Hepatocyte (in vitro differentiated cells): Measurements from ENCODE around the gene MED15. TPM values are rescaled to one million over a fixed set of nuclear protein-coding genes. Genes with fewer than 3 reads are reported as not detected.

ENCODE experiments used
- DNase-seq: peaks from one replicate; pipeline ENCODE4 v3.0.0-alpha.2; 2016; ENCODE audit warnings: low spot score
- H2AFZ ChIP-seq: fragments of 200-600 bp; sonication (generic); 2 replicates; pipeline ENCODE4 v1.6.0; 2016; ENCODE audit warnings: antibody characterized with exemption, mild to moderate bottlenecking
- H3K27ac ChIP-seq: fragments of 200-600 bp; sonication (generic); 2 replicates; pipeline ENCODE4 v1.5.1; 2016; ENCODE audit warnings: mild to moderate bottlenecking
- H3K27me3 ChIP-seq: fragments of 200-600 bp; sonication (generic); 2 replicates; pipeline ENCODE4 v1.6.1; 2016
- H3K36me3 ChIP-seq: fragments of 200-600 bp; sonication (generic); replicated peaks from 2 replicates; pipeline ENCODE4 v1.5.1; 2016; ENCODE audit warnings: low read depth; ENCODE audit not compliant: insufficient read depth
- H3K4me1 ChIP-seq: fragments of 200-600 bp; sonication (generic); 2 replicates; pipeline ENCODE4 v1.5.1; 2016; ENCODE audit warnings: mild to moderate bottlenecking, moderate library complexity; ENCODE audit not compliant: insufficient read depth
- H3K4me2 ChIP-seq: fragments of 200-600 bp; sonication (generic); 2 replicates; pipeline ENCODE4 v1.6.0; 2016
- H3K4me3 ChIP-seq: fragments of 200-600 bp; sonication (generic); 2 replicates; pipeline ENCODE4 v1.5.1; 2016; ENCODE audit warnings: mild to moderate bottlenecking
- H3K79me2 ChIP-seq: fragments of 200-600 bp; sonication (generic); 2 replicates; pipeline ENCODE4 v1.6.0; 2017; ENCODE audit warnings: mild to moderate bottlenecking
- H3K9me2 ChIP-seq: fragments of 200-600 bp; sonication (generic); replicated peaks from 2 replicates; pipeline ENCODE4 v1.6.0; 2017; ENCODE audit warnings: mild to moderate bottlenecking; ENCODE audit not compliant: insufficient read depth
- H3K9me3 ChIP-seq: fragments of 200-600 bp; sonication (generic); 2 replicates; pipeline ENCODE4 v1.5.1; 2016; ENCODE audit warnings: low read depth, mild to moderate bottlenecking
- H4K20me1 ChIP-seq: fragments of 200-600 bp; sonication (generic); 2 replicates; pipeline ENCODE4 v1.6.0; 2016; ENCODE audit warnings: mild to moderate bottlenecking; ENCODE audit not compliant: insufficient read depth, poor library complexity, severe bottlenecking
- EZH2 ChIP-seq: fragments of 200-600 bp; sonication (generic); IDR thresholded peaks from 2 replicates; pipeline ENCODE4 v1.6.1; 2016; ENCODE audit warnings: antibody characterized with exemption, mild to moderate bottlenecking, borderline replicate concordance
- EZH2phosphoT487 ChIP-seq: fragments of 200-600 bp; sonication (generic); IDR thresholded peaks from one replicate; pipeline ENCODE4 v1.6.1; 2018; ENCODE audit warnings: antibody characterized with exemption, mild to moderate bottlenecking, low read depth, moderate library complexity; ENCODE audit not compliant: unreplicated experiment, severe bottlenecking
- WGBS: methylation state at CpG from one replicate; pipeline ENCODE4 v1.1.6; 2016; ENCODE audit warnings: low lambda C conversion rate; ENCODE audit errors: missing lambda C conversion rate; 5-methylcytosine and 5-hydroxymethylcytosine counted together
- polyA plus RNA-seq: library from polyadenylated mRNA; unstranded; fragments of >200 nt; fragmentation: Nextera tagmentation; extraction: Ambion mirVana; gene quantifications from 2 replicates; pipeline ENCODE4 v1.2.1, GENCODE V29; 2016
- total RNA-seq: library from RNA; depleted of rRNA; stranded (reverse); fragments of >200 nt; gene quantifications from 2 replicates; pipeline ENCODE4 v1.2.3, GENCODE V29; 2014
- TF ChIP-seq, protein P1 (sequence below): fragments of 200-600 bp; sonication (generic); IDR thresholded peaks from 2 replicates; pipeline ENCODE4 v1.5.1; 2016; ENCODE audit warnings: antibody characterized with exemption, mild to moderate bottlenecking; ENCODE audit not compliant: poor library complexity

The MED15 gene
- total and polyA plus RNA-seq, 2 experiments from 2014 or later, result 31.5 to 53.1 TPM

DNA sequence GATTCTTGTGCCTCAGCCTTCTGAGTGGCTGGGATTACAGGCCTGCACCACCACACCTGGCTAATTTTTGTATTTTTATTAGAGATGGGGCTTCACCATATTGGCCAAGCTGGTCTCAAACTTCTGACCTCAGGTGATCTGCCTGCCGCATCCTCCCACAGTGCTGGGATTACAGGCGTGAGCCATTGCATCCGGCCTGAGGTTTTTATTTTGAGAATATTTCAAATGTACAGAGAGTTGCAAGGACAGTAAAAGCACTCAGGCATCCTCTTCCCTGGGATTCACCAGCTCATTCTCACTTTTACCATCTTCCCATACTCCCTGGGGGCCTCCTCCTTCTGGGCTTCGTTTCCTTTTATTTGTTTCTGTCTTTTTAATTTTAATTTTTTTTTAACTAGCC is 12.1 kb downstream of the MED15 start:
- Histone ChIP-seq H2AFZ (no peak overlapping the region), H3K79me2 (peaks cover 100% of the 10 kb centered on the region), H3K9me2 (no peaks in the 10 kb centered on the region), H3K27me3 (no peaks in the 10 kb centered on the region), H3K36me3 (no peaks in the 10 kb centered on the region), H3K27ac (no peak overlapping the region), H3K4me2 (no peak overlapping the region), H3K4me1 (peaks cover 22% of the 10 kb centered on the region), H3K9me3 (no peaks in the 10 kb centered on the region), H4K20me1 (peaks cover 91% of the 10 kb centered on the region), H3K4me3 (no peak overlapping the region)
- TF ChIP-seq EZH2phosphoT487 (no peak), EZH2 (no peak)
- TF ChIP-seq, protein P1, sequence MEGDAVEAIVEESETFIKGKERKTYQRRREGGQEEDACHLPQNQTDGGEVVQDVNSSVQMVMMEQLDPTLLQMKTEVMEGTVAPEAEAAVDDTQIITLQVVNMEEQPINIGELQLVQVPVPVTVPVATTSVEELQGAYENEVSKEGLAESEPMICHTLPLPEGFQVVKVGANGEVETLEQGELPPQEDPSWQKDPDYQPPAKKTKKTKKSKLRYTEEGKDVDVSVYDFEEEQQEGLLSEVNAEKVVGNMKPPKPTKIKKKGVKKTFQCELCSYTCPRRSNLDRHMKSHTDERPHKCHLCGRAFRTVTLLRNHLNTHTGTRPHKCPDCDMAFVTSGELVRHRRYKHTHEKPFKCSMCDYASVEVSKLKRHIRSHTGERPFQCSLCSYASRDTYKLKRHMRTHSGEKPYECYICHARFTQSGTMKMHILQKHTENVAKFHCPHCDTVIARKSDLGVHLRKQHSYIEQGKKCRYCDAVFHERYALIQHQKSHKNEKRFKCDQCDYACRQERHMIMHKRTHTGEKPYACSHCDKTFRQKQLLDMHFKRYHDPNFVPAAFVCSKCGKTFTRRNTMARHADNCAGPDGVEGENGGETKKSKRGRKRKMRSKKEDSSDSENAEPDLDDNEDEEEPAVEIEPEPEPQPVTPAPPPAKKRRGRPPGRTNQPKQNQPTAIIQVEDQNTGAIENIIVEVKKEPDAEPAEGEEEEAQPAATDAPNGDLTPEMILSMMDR, result no peak
- no peak for DNase-seq
- WGBS, result 89% methylated on average over 4 of the region's 4 CpGs

DNA sequence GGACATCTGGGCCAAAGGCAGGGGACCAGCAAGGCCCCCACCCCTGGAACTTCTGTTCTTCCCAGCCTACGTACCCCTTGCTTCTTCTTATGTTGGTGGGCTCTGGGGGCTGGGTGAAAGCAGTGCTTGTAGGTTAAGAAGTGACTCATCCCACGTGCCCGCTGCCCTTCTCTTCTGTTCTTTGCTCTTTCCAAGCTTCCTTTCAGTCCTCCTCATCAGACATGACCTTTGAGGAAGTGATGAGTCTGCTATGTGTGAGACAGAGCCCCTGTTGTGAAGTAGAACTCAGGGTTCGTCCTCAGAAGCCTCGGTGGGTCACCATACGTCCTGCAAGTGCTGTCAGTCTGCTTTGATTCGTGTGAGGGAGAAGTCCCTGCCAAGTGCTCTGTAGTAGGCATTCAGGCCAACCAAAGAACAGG is 12.7 kb downstream of the MED15 start:
- 91% methylated on average over 7 of the region's 7 CpGs for WGBS
- no peaks in the 10 kb centered on the region for H3K9me2 ChIP-seq
- H3K27ac ChIP-seq, result no peak overlapping the region
- no peak overlapping the region for H3K4me2 ChIP-seq
- H3K79me2 ChIP-seq, result peaks cover 100% of the 10 kb centered on the region
- no peak overlapping the region for H3K4me3 ChIP-seq
- TF ChIP-seq EZH2 (no peak), EZH2phosphoT487 (no peak)
- TF ChIP-seq, protein P1, result no peak
- DNase-seq, result no peak
- no peaks in the 10 kb centered on the region for H3K27me3 ChIP-seq
- no peaks in the 10 kb centered on the region for H3K9me3 ChIP-seq
- H4K20me1 ChIP-seq, result peaks cover 90% of the 10 kb centered on the region
- peaks cover 19% of the 10 kb centered on the region for H3K4me1 ChIP-seq
- H2AFZ ChIP-seq, result no peak overlapping the region
- H3K36me3 ChIP-seq, result no peaks in the 10 kb centered on the region

DNA sequence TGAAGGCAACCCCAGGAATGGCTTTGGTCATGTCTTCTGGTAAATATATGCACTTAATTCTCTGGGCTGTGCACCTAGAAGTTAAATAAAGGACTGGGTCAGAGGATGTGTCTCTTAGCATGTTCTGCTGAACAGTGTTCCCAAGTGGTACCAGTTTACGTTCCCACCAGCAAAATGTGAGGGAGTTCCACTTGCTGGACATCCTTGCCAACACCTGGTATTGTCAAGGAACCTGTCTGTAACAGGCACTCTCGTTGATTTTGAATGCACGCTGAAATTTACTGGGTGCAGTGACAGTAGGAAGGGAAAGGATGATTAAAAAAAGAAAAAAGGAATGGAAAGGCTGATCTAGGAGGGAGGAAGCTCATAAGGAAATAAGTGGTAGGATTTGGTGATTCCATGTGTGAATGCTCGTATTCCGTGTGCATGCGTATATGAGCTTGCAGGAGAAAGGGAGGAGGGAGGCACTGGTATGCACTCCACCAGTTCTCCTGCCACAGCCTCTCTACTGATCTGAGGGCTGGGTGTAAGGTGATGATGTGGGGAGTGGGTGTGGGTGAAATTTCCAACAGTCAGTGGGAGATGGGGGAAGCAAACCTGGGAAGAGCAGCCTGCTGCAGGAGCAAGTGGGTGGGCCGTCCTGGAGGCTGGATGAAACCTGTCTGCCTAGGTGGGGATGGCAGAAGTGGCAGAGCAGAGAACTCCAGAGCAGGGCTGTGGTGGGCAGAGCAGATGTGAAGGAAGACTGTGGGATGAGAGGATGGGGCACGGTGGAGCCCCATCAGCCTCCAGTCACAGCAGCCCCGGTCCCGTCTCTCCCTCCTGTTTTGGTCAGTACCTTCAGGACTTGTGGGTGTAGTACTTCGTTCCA is 15.0 kb downstream of the MED15 start:
- Histone ChIP-seq H3K9me3 (no peaks in the 10 kb centered on the region), H3K9me2 (no peaks in the 10 kb centered on the region), H3K27me3 (no peaks in the 10 kb centered on the region), H3K27ac (peak overlapping the region; percentile 35), H3K4me3 (no peak overlapping the region), H3K36me3 (no peaks in the 10 kb centered on the region), H4K20me1 (peaks cover 78% of the 10 kb centered on the region), H2AFZ (no peak overlapping the region), H3K4me2 (no peak overlapping the region), H3K79me2 (peaks cover 96% of the 10 kb centered on the region), H3K4me1 (peaks cover 23% of the 10 kb centered on the region)
- TF ChIP-seq EZH2phosphoT487 (no peak), EZH2 (no peak)
- no peak for DNase-seq
- WGBS, result 94% methylated on average over 11 of the region's 11 CpGs
